Dendritic cell treated with granulocyte-macrophage colony-stimulating factor and Interleukin-4, amounts not matched to agents 40 ng/mL and 50 ng/mL, for 4 days (primary cell): ENCODE results near the gene B3GLCT.

Source experiments
- H3K27ac Mint-ChIP-seq: one replicate; pipeline ENCODE4 v1.8.0; 2022; ENCODE audit warnings: mild to moderate bottlenecking, mixed read lengths
- H3K27me3 Mint-ChIP-seq: one replicate; pipeline ENCODE4 v1.8.0; 2022; ENCODE audit warnings: mild to moderate bottlenecking, mixed read lengths
- H3K36me3 Mint-ChIP-seq: one replicate; pipeline ENCODE4 v1.8.0; 2022; ENCODE audit warnings: low read depth, mixed read lengths
- H3K4me1 Mint-ChIP-seq: one replicate; pipeline ENCODE4 v1.8.0; 2022; ENCODE audit warnings: low read depth, mixed read lengths
- H3K4me3 Mint-ChIP-seq: one replicate; pipeline ENCODE4 v1.8.0; 2022; ENCODE audit warnings: mild to moderate bottlenecking, moderate library complexity, mixed read lengths
- H3K9me3 Mint-ChIP-seq: one replicate; pipeline ENCODE4 v1.8.0; 2022; ENCODE audit warnings: mixed read lengths
- intact Hi-C: fragments of 100-400 bp; cut with micrococcal nuclease; formaldehyde crosslinking; loops from one replicate; pipeline ENCODE4 v1.15.0; 2022

B3GLCT gene

GRCh38 chr13:31377946-31378345 is 178.2 kb downstream of the B3GLCT start:
- H3K4me1 Mint-ChIP-seq, result peaks cover 6% of the 10 kb centered on the region
- no peak overlapping the region for H3K4me3 Mint-ChIP-seq
- peaks cover 2% of the 10 kb centered on the region for H3K27me3 Mint-ChIP-seq
- H3K27ac Mint-ChIP-seq, result no peak overlapping the region
- H3K9me3 Mint-ChIP-seq, result no peaks in the 10 kb centered on the region
- intact Hi-C loops, result no loop called here
- no peaks in the 10 kb centered on the region for H3K36me3 Mint-ChIP-seq

DNA sequence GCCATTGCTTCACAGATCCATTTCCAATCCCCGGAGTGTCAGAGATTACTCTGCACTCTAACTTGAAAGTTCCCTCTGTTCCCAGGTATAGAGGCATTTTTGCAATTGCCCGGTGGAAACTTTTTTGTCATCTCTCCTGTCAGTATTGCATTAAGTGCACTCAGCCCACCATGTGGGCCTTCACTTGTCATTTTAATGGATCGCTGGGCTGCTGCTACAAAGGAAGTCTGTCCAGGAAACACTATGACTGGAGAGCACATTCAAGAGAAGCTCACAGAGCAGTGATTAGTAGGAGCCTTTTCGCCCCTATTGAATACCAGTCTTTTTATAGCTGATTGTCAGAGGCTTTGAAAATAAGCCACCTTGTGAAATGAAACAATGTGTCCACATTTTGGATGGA is 180.9 kb downstream of the B3GLCT start:
- intact Hi-C loops, result no loop called here
- Mint-ChIP-seq H3K9me3 (peaks cover 4% of the 10 kb centered on the region), H3K4me1 (peaks cover 9% of the 10 kb centered on the region)

More for the DNA sequence above, 180.9 kb downstream of the B3GLCT start:
- H3K4me3 Mint-ChIP-seq, result no peak overlapping the region
- H3K36me3 Mint-ChIP-seq, result no peaks in the 10 kb centered on the region
- peaks cover 2% of the 10 kb centered on the region for H3K27me3 Mint-ChIP-seq
- H3K27ac Mint-ChIP-seq, result no peak overlapping the region
